22Rv1 (cell line): ENCODE measurements around the gene KRTAP12-3.

Experiments
- CTCF ChIP-seq: fragments of 450-650 bp; IDR thresholded peaks from 2 replicates; pipeline ENCODE4 v1.5.1; 2017; ENCODE audit warnings: mild to moderate bottlenecking
- ZFX ChIP-seq: fragments of 450-650 bp; IDR thresholded peaks from 2 replicates; pipeline ENCODE4 v1.6.1; 2017; ENCODE audit warnings: antibody characterized with exemption, borderline replicate concordance

- TF ChIP-seq CTCF (no peak), ZFX (no peak)
Observed at GRCh38 chr21:44654576-44655175, 3.1 kb upstream of the KRTAP12-3 start, which contains the start of gene KRTAP12-4.
